SK-MEL-5 (cell line): ENCODE data around the gene EPHA6. TPM values are rescaled to one million over a fixed set of nuclear protein-coding genes. Genes with fewer than 3 reads are reported as not detected.
"Not testable (repeated sequence)": the region's sequence is repeated elsewhere in the genome, so short reads cannot be mapped to it uniquely, and the experiment has no call there.

Experiments used
- DNase-seq: peaks from one replicate; pipeline ENCODE4 v3.0.0-alpha.2; 2016; ENCODE audit warnings: low read depth, low spot score
- in situ Hi-C: cut with HindIII; loops from 2 replicates; pipeline ENCODE4 v1.10.0; 2016; ENCODE audit warnings: low sequenced_read_pairs, high pct_unique_total_duplicates, low pct_unique_long_range_greater_than_20kb
- total RNA-seq: library from RNA; depleted of rRNA; stranded (reverse); fragments of >200 nt; shearing (Covaris generic); gene quantifications from 2 replicates; pipeline ENCODE4 v1.2.3, GENCODE V29; 2014

EPHA6 gene
- total RNA-seq, 1 experiment from 2014 or later = not detected

DNA sequence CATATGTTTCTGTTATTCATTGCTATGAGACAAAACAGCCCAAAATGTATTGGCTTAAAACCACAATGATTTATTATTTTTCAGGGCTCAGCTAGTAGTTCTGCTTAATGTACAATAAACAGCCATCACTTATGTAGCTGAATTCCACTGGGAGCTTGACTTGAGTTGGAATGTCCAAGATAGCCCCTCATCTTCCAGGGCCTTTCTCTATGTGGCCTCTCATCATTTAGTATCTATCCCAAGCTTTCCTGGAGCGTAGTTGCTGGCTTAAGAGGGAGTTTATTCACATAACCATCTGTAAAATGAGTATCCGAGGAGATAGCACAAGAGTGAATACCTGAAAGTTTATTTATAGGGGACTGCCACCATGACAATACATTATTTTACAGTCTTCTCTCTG, 176.8 kb downstream of the EPHA6 start:
- no peak for DNase-seq
- in situ Hi-C loops = no loop called here

DNA sequence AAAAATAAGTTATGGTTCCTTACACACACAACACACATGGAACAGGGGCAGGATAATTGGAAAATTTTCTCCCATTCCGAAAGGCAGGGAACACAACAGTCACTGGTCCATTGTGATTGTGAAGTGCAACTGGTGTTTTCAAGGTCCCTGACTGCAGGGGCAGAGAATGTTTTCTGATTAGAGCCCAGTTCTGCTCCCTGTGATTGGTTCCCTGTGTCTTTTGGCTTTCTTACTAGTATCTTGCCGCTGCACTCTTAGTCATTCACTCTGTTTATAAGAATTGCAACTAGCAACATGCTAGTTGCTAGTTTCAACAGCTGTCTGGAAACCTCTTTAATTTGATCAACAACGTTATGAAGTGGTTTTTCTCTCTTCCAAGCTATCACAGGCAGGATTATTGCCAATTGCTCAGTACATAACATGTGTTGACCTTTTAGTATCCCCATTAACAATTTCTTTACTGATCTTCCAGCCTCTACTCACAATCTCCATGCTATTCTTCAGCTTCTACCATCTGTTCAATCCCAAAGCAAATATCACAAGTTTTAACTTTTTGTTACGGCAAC, 177.5 kb downstream of the EPHA6 start:
- DNase-seq = no peak
- in situ Hi-C loops = no loop called here

DNA sequence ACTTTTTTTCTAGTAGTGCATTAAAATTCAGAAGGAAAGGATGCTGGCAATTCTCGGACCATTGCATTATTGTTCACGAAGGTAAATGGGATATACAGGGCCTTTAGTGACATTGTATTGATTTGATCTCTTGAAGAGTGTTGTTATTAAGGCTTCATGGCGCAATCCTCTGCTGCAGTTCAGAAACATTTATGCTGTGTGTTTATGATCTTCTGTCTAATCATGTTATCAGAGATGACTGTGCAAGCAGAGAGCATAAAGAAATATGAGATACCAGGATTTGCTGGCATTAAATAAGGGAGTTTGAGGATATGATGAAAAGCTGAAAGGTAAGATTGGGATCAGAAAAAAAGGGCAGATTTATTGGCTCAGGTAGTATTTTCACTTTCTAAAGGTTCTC, 180.6 kb downstream of the EPHA6 start:
- no peak for DNase-seq
- in situ Hi-C loops = no loop called here

DNA sequence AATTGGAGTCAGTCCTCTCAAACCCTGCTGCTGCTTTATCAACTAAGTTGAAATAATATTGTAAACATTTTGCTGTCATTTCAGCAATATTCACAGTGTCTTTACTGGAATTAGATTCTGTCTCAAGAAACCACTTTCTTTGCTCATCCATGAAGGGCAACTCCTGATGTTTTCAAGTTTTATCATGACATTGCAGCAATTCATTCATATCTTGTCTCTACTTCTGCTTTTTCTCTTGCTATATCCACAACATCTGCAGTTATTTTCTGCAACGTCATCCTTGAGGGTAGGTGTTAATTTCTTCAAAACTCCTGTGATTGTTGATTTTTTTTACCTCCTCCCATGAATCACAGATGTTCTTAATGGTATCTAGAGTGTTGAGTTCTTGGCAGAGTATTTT, 181.6 kb downstream of the EPHA6 start:
- DNase-seq = no peak
- in situ Hi-C loops = no loop called here

DNA sequence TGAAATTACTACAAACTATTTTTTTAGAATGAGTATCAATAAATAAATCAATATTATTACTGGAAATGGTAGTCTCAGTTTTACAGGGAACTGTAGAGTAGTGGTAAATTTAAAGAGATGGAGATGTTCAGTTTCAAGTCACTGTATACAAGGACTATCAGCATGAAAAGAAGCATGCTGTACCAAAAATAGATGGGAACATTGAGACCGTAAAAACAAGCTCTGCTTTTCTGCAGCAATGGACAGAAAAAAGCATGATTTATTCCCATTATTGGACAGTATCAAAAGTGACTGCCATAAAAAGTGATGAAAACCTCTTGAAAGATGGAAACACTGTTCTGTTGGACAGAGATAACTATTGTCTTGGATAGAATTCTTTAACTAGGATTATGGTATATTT, 187.2 kb downstream of the EPHA6 start:
- DNase-seq = no peak
- in situ Hi-C loops = no loop called here

DNA sequence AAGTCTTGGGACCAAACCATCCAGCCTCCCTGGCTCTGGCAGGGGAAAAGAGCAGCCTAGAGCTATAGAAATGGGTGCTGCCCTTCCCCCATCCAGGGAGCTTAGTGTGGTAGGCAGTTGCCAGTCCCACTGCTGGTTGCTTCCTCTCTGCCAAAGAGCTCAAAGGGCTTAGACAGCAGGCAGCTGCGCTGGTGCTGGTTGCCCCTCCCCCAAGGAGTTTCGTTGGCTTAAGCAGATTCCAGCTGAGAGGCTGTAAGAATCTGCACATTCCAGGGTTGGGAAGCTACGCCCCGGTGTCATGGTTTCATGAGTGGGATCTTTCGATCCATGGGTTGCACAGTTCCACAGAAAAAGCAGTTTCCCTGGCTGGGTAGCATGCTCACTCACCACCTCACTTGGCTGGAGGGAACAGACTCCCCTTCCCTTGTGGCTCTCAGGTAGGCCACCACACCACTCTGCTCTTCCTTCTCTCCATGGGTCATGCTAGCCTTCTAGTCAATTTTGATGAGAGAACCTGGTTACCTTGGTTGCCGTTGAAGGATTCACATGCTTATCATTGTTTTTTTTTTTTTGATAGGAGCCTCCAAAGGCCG, 195.1 kb downstream of the EPHA6 start:
- in situ Hi-C loops = no loop called here
- no peak for DNase-seq

DNA sequence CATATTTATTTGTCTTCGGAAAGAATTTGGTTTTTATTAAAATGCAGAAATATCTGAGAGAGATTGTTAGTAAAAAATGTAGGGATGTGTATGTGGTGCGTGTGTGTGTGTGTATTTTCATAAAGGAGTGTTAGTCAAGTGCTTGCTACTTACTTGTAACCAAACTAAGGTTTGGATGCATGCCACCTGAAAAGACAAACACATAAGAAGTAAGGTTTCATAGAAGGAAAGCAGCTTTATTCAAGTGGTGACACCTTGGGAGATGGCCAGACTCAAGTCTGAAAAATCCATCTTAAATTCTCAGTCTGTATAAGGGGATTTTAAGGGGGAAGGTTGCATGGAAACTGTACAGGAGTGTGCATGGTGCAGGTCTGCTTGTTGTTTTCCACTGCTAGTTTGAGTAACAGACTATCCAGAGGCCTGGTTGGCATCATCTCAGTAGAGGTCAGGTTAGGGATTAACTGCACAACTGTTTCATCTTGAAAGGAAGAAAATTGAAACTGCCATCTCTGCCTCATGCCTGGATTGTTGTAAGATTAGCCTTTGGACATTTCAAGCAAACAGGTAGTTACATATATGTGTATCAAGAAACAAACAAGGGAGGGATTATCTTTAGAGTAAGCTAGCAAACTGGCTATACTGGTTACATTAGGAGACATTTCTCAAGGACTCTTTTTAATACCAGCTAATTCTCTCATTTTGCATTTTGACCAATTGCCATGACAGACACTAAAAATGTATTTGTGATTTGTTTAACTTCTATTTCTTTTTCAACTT, 196.7 kb downstream of the EPHA6 start:
- in situ Hi-C loops = no loop called here
- DNase-seq = no peak

DNA sequence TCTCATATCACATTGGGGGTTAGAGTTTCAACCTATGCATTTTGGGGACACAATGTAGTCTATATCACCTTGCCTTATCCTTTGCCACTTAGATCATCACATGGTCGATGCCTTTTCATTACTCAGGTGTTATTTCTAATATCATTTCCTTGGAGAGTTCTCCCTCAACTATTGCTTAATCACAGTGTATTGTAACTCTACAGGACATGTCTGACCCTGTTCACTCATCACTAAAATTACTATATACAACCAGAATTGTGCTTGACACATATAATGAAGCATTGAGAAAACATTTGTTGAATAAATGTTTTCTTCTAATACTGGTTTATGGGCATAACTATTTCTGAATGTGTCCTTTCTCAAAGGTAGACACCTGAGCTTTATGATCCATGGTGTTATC, 207.4 kb downstream of the EPHA6 start:
- no peak for DNase-seq
- in situ Hi-C loops = no loop called here

DNA sequence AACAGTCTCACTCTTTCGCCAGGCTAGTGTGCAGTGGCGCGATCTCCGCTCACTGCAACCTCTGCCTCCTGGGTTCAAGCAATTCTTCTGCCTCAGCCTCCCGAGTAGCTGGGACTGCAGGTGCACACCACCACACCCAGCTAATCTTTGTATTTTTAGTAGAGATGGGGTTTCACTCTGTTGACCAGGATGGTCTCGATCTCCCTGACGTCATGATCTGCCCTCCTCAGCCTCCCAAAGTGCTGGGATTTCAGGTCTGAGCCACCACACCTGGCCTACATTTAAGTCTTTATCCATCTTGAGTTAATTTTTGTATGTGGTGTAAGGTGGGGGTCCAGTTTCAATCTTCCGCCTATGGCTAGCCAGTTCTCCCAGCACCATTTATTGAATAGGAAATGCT, 211.2 kb downstream of the EPHA6 start:
- in situ Hi-C loops, DNase-seq: not testable (repeated sequence)

DNA sequence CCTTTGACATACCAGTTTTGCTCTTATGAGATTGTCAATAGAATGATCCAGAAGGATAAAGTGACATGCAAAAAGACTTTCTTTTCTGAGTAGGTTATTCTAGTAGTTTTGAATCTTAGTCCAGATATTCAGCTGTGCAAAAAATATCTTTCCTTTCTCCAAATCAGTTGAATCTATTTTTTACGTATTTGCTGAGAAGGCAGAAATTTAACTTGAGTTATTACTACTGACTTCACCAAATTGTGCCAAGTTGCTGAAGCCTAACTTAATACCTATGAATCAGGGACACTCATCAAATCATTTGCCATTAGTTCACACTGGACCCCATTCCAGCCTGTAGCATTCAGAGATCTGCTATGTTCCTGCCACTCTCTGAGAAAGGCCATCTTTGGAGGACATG, 215.6 kb downstream of the EPHA6 start:
- DNase-seq = no peak
- in situ Hi-C loops = no loop called here

DNA sequence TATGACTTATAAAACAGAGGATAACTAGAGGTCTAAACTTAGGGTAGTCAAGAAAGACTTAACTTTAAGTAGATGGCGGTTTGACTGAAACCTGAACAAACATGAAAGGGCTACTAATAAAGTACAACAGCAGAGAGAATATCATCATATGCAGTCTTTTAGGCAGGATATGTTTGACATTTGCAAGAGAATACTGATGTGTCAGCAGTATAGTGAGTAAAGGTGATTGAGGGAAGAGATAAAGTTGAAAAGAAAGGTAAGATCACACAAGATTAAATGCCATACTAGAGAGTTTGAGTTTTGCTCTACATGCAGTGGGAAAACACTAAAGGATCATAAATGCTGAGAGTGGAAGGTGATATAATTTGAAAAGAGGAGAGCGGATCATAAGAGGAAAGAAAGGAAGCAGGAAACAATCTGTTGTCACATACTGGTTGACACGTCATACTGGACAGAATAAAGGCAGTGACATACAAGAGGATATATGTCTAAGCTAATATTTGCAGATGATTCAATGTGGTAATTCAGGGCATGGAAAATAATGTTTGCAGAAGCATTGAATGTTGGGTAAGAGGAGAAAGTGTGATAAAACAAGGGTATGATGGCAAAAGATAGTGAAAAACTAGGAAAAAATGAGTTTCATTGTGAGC, 223.0 kb downstream of the EPHA6 start:
- in situ Hi-C loops = no loop called here
- no peak for DNase-seq

DNA sequence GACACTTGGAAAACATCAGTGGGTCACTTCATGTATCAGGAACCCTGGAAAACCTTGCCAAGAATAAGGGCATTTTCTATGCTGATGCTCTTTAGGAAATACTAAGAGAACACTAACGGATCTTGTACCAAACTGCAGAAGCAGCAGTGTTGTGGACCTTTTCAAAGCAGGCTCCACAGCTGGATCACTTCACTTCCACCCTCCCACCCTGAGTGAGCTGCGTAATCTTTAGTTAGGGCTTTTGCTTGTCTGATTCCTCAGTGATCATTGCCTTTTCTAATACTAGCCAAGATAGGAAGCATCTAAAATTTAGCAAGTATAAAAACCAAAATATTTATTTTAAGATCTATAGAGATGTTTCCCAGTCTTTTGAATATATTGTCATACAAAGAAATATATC, 229.0 kb downstream of the EPHA6 start:
- DNase-seq = no peak
- in situ Hi-C loops = no loop called here

DNA sequence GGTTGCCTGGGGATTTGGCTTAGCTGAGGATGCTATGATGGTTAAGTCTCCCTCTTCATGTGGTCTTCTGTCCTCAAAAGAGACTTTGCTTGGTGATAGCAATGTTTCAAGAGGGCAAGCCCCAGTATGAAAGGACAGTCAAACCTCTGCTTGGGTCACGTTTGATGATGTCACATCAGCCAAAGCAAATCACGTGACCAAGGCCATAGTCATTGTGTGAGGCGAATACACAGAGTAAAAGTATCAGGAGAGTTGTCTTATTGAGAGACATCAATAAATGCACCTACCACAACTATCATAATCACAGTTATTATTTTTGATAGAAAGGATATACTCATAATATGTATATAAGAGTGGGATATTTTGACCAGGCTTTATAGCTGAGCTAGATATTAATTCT, 243.0 kb downstream of the EPHA6 start:
- in situ Hi-C loops = no loop called here

DNA sequence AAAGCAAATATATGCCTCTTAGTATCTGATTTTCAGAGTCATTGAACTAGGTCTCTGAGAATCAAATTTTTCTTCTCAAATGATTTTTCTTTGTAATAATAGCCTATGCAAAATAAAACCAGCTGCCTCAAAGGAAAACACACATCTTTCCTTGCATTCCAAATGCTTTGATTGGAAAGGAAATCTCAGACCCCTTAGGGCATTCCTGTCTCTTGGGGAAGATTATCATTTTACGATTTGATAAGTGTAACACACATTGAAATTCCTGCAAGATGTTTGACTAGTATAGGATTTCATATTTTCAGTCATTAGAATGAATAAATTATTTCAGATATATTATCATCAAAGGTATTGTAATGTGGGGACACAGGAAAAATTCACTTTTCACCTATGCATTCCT, 244.8 kb downstream of the EPHA6 start:
- in situ Hi-C loops = no loop called here
- DNase-seq = no peak

More for the DNA sequence above, 243.0 kb downstream of the EPHA6 start:
- DNase-seq = no peak

DNA sequence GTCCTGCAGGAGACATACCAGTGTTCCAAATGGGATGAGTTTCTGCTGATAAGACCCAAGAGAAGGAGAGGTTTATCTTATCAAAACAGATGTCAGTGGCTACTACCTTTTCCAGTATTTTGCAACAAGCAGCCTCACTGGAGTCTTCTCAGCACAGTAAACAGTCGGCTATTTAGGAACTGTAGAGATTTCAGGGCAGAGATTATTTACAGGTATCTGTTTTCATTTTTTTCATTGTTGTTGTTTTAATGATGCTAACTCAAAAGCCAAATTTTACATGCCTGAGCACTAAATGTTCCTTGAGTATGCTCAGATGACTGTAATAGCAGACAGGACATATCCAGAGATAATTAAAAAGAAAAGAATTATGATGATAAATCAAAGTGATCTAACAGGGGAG, 252.1 kb downstream of the EPHA6 start:
- DNase-seq = no peak
- in situ Hi-C loops = no loop called here

DNA sequence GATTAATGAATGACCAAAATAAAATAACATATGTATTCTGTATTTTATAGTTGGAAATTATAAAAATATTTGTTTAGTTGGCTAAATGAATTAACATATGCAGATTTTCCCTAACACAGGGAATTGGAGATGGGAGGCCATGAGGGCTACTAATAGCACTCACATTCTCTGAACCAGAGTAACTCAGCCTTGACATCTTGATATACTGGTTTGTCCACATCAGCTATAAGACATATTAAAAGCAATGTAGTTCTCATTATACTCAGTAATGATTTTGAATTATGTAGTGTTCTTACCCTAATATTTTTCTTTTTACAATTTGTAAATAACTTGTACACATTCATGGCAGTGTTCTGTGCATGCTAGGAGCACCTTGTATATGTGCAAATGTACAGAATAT, 255.9 kb downstream of the EPHA6 start:
- in situ Hi-C loops = no loop called here
- DNase-seq = no peak

DNA sequence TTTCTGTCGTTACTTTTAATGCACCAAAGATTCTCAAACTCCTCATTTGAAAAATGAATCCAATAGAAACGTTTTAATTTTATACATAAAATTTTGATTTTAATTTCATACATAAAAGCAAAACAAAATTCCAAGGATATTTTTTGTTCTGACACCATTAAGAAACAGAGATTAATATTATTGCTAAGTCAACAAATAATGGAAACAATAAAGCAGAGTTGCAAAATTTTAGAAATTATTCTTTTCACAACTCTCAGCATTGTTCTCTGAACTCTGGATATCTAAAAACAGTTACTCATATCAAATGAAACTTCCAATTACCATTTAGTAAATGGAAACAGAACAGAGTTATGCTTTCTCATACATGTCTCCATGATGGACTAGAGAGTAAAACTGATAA, 260.2 kb downstream of the EPHA6 start:
- in situ Hi-C loops = no loop called here
- DNase-seq = no peak

DNA sequence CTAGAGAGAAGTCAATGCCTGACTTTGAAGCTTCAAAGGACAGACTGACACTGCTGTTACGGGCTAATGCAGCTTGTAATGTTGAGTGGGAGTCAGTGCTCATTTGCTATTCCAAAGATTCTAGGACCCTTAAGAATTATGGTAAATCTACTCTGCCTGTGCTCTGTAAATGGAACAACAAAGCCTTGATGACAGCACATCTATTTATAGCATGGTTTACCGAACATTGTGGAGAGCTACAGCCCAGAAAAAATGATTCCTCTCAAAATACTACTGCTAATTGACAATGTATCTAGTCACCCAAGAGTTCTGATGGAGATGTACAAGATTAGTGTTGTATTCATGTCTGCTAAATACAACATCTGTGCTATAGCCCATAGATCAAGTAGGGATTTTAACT, 262.3 kb downstream of the EPHA6 start:
- in situ Hi-C loops = no loop called here

DNA sequence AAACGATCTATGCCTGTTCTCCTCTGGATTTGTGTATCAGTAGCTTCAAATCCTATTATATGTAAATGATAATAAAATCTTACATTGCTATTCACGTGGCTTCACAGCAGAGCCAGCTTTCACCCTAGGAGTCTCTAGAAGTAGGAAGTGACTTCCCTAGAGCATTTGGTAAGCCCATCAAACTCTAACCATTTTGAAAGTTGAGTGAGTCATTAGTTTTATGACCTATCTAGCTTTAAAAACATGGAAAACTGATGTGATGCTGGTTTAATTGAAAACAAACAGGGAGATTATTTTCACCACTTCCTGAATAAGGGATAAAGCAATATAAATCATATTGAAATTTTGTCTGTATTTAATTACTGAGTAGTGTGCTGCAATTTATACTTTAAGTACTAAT, 275.2 kb downstream of the EPHA6 start:
- no peak for DNase-seq
- in situ Hi-C loops = no loop called here

More for the DNA sequence above, 262.3 kb downstream of the EPHA6 start:
- no peak for DNase-seq
